ENCODE data around the gene CELA3B.
"Not testable (repeated sequence)": the region's sequence is repeated elsewhere in the genome, so short reads cannot be mapped to it uniquely, and the experiment has no call there.

DNA sequence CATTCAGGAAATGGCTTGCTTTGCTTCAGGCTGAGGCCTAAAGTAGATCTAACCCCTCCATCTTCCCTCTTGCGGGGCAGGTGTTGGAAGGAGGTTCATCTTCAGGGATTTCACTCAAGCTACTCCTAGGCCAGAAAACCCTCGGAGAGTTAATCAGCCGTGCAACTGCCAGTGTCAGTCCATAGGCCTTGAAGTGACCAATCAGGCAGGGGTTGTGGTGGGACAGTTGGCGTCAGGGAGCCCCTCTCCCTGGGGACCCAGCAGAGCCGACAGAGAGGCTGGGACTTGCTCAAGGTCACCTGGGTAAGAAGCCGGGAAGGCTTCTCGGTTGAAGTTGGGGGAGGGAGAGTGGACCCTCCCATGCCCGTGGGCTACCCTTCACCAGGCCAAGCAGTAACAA, 2.9 kb upstream of the CELA3B start:
- TF ChIP-seq, protein P1, sequence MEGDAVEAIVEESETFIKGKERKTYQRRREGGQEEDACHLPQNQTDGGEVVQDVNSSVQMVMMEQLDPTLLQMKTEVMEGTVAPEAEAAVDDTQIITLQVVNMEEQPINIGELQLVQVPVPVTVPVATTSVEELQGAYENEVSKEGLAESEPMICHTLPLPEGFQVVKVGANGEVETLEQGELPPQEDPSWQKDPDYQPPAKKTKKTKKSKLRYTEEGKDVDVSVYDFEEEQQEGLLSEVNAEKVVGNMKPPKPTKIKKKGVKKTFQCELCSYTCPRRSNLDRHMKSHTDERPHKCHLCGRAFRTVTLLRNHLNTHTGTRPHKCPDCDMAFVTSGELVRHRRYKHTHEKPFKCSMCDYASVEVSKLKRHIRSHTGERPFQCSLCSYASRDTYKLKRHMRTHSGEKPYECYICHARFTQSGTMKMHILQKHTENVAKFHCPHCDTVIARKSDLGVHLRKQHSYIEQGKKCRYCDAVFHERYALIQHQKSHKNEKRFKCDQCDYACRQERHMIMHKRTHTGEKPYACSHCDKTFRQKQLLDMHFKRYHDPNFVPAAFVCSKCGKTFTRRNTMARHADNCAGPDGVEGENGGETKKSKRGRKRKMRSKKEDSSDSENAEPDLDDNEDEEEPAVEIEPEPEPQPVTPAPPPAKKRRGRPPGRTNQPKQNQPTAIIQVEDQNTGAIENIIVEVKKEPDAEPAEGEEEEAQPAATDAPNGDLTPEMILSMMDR (IDR thresholded peaks at IDR 0.05; ENCODE audit: low read length): not testable (repeated sequence)
- not testable (repeated sequence) for TF ChIP-seq EZH2 (optimal IDR thresholded peaks at IDR 0.05; ENCODE audit: low read depth, low read length); EZH2phosphoT487 (IDR thresholded peaks at IDR 0.05; ENCODE audit: low read length)
